Naive B cell (primary cell): ENCODE measurements around the gene UQCRQ. TPM values are rescaled to one million over a fixed set of nuclear protein-coding genes. Genes with fewer than 3 reads are reported as not detected.

Source experiments
- ATAC-seq, 2 donors: fragments of 150-1000 bp; cut with Tn5 transposase; 2 replicates each; pipeline ENCODE4 v1.10.0; 2021; ENCODE audit warnings: low read depth in 2 of 2, mild to moderate bottlenecking in 2 of 2, moderate library complexity in 2 of 2
- DNase-seq: peaks from one replicate; pipeline ENCODE4 v3.0.0; 2022
- H3K27ac Mint-ChIP-seq, 6 donors: one replicate each; pipeline ENCODE4 v1.8.0; 2020 to 2022; ENCODE audit warnings: mild to moderate bottlenecking in 6 of 6, mixed read lengths in 6 of 6, moderate library complexity in 5 of 6, inconsistent platforms in 2 of 6
- H3K27me3 Mint-ChIP-seq, 3 donors: one replicate each; pipeline ENCODE4 v1.8.0; 2021 to 2022; ENCODE audit warnings: mixed read lengths in 3 of 3, mild to moderate bottlenecking in 1 of 3
- H3K36me3 Mint-ChIP-seq, 2 donors: one replicate each; pipeline ENCODE4 v1.8.0; 2020 to 2022; ENCODE audit warnings: mixed read lengths in 2 of 2, inconsistent platforms in 1 of 2, mild to moderate bottlenecking in 1 of 2
- H3K4me1 Mint-ChIP-seq, 3 donors: one replicate each; pipeline ENCODE4 v1.8.0; 2020 to 2022; ENCODE audit warnings: mixed read lengths in 3 of 3, inconsistent platforms in 1 of 3, mild to moderate bottlenecking in 1 of 3, moderate library complexity in 1 of 3
- H3K4me3 Mint-ChIP-seq, 8 donors: one replicate each; pipeline ENCODE4 v1.8.0; 2020 to 2022; ENCODE audit warnings: mild to moderate bottlenecking in 8 of 8, mixed read lengths in 8 of 8, moderate library complexity in 8 of 8, inconsistent platforms in 2 of 8
- H3K9me3 Mint-ChIP-seq, 7 donors: one replicate each; pipeline ENCODE4 v1.8.0; 2020 to 2022; ENCODE audit warnings: mixed read lengths in 7 of 7, mild to moderate bottlenecking in 5 of 7, inconsistent platforms in 2 of 7, moderate library complexity in 1 of 7
- polyA plus RNA-seq, 6 donors: library from polyadenylated mRNA; unstranded; fragments of 300-500 nt; fragmentation: Illumina TruSeq; gene quantifications; one replicate each; pipeline ENCODE4 v1.2.3, GENCODE V29; 2021; ENCODE audit warnings: low read depth in 6 of 6

The UQCRQ gene
- polyA plus RNA-seq, 6 donors from 2014 or later = 413 to 500 (median 433) TPM

DNA sequence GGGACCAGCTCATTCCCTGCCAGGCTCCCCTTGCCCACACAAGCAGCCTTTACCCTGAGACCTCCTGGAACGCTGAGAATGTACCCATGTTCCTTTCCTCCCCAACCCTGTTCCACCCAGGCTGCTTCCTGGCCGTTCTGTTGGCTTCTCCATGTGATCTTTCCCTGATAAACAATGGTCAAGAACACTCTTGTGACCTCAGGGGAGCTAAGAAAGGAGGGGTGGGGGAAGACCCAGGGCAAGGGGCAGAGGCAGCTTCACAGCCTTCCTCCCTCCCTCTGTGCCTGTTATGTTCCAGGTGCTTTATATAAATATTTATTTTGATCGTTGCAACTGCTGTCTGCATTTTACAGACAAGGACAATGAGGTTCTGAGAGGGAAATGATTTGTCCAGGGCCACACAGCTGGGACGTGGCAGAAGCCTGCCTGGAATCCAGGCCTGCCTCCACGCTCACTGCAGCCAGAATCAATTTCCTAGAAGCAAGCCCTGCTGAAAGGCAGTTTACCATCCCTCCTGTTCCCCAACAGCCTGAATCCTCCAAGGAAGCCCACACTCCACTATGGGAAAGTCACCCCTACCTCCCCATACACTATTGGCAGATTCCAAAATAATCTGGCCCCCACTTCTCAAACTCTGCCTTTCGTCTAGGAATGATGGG is 39.9 kb upstream of the UQCRQ start:
- H3K4me3 Mint-ChIP-seq = peak overlapping the region; percentile 17 to 68 (median 52)
- DNase-seq = no peak
- no peak for ATAC-seq
- no peaks in the 10 kb centered on the region for H3K9me3 Mint-ChIP-seq
- H3K36me3 Mint-ChIP-seq = no peaks in the 10 kb centered on the region
- H3K27me3 Mint-ChIP-seq = peaks cover 42 to 83% (median 54%) of the 10 kb centered on the region in 3 donors
- H3K27ac Mint-ChIP-seq = no peak overlapping the region
- peaks cover 9 to 34% (median 14%) of the 10 kb centered on the region in 3 donors for H3K4me1 Mint-ChIP-seq

DNA sequence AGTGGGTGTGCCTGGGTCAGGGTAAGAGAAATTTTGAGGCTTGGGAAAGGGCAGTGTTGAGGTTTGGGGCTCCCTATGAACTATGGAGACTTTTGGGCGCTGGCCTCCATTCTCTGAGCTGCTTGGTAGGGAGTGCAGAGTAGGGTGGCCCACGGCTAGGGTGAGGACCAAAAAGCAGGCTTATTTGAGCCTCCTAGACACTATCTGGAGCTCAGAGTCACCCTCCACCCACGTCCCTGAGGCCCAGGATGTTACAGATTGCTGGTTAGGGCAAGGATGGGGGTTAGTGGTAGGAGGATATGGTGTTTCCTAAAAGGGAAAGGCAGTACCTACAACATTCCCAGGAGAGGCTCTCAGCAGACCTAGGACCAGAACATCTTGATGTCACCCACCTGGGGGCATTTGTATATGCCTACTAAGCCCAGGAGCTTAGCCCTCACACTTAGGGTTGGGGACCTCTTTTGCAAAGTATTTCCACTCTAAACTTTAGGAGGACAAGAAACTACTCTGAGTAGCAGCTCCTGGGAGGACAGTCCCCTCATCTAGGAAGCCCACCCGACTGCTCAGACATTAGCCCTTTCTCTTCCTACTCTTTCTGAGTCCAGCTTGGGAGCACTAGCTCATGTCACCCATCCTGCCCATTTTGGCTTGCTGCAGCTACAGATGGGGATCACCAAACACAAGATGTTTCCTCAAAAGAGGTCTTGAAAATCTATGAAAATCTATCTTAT is 38.3 kb upstream of the UQCRQ start:
- Mint-ChIP-seq H3K36me3 (no peaks in the 10 kb centered on the region), H3K27ac (peak overlapping the region in 1 of 6 donors; percentile 37), H3K9me3 (no peaks in the 10 kb centered on the region), H3K4me1 (peaks cover 9 to 34% (median 14%) of the 10 kb centered on the region in 3 donors), H3K27me3 (peaks cover 36 to 75% (median 49%) of the 10 kb centered on the region in 3 donors), H3K4me3 (peak overlapping the region in 5 of 8 donors; percentile 0 to 92 (median 70))
- DNase-seq = no peak
- ATAC-seq = no peak

DNA sequence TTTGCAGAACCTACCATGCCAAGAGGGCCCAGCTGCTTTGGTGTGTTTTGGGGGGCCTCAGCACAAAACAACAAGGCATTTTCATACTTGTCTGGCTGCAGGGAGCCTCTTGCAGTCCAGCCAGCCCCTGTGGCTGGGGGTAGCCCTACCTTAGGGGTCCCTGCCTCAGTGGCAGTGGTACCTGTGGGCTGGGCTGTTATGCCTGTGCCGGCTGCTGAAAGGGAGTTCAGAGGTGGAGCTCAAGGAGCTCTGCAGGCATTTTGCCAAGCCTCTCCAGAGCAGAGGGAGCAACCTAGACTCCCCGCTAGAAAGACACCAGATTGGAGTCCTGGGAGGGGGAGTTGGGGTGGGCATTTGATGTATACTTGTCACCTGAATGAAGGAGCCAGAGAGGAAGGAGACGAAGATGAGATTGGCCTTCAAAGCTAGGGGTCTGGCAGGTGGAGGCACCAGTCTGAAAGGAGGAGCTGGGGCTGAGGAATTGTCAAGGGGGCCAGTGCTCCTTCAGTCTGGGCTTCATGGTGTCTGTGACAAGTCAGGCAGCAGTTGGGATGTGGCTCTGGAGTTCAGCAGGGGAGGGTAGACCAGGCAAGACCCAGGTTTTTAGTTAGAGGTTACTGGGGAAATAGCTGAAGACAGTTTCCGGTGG is 37.5 kb upstream of the UQCRQ start:
- DNase-seq (no peak), ATAC-seq (no peak)
- peaks cover 32 to 67% (median 42%) of the 10 kb centered on the region in 3 donors for H3K27me3 Mint-ChIP-seq
- H3K27ac Mint-ChIP-seq = no peak overlapping the region
- H3K4me3 Mint-ChIP-seq = peak overlapping the region; percentile 70 to 93 (median 90)
- peaks cover 9 to 25% (median 14%) of the 10 kb centered on the region in 3 donors for H3K4me1 Mint-ChIP-seq
- H3K36me3 Mint-ChIP-seq = no peaks in the 10 kb centered on the region
- H3K9me3 Mint-ChIP-seq = no peaks in the 10 kb centered on the region

DNA sequence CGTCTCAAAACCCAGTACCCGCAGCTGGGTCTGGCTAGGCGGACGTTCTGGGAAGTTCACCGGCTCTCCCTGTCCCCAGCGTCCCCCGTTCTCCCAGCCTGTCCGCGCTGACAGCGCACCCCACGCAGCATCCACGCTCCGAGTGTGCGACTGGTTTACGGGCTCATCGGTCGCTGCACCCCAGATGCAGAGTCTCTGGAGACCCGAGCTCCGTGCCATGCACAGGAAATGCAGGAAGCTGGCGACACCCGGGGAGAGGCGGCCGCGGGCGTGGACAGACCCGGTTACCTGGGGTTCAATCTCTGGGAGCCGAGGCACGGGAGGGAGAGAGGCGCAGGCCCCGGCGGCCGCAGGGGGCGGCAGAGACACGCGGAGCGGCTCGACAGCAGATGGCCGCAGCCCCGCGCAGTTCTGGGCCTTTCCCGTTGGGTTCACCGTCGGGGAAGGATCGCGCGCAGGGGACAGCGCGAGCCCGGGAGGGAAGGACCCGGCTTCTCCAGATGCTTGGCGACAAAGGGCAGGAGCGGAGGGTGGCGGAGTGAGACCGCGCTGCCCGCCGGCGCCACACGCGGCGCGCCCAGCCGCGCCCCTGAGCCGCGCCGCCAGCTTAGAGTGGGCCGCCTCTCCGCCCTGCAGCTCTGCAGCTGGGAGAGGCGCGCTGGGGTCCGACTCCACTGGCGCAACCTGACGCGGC is 36.6 kb upstream of the UQCRQ start:
- no peaks in the 10 kb centered on the region for H3K36me3 Mint-ChIP-seq
- ATAC-seq (peak; percentile 91 to 92), DNase-seq (peak; percentile 70)
- peaks cover 9 to 24% (median 14%) of the 10 kb centered on the region in 3 donors for H3K4me1 Mint-ChIP-seq
- peaks cover 31 to 61% (median 39%) of the 10 kb centered on the region in 3 donors for H3K27me3 Mint-ChIP-seq
- peak overlapping the region in 3 of 6 donors; percentile 34 to 89 (median 68) for H3K27ac Mint-ChIP-seq
- no peaks in the 10 kb centered on the region for H3K9me3 Mint-ChIP-seq
- peak overlapping the region; percentile 85 to 93 (median 91) for H3K4me3 Mint-ChIP-seq

DNA sequence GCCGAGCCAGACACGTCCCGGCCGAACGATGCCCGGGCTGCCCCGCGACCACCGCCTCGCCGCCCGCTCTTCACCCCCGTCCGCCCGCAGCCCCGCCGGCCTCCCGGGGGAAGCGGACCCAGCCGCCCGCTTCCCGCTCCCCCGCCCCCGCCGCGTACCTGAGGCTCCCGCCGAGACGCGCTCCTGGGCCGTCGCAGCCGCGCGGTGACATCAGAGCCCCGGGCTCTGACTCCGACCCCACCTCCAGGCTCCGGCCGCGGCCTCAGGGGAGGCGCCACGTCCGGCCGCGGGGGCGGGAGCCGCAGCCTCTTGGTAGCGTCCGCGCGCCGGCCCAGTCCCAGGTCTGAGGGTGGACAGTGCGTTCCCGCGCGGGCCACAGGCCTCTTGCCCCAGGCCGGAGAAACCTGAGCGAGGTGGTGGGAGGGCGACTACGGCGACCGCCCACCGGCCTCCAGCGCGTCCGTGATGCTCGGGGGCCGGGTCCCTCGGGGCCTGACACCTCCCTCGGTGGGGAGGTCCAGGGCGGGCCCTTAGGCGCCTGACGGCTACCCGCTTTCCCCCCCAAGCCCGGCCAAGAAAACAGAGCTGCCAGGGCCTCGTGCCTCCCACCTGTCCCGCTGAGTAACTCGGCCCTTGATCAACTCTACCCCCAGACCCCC is 35.9 kb upstream of the UQCRQ start, which contains the start of gene SHROOM1:
SHROOM1 (minus strand) TSS at position 212 of the 659 bp plus-strand sequence. CDS start 4,507 bp downstream, outside the sequence.
- DNase-seq = peak; percentile 27
- Mint-ChIP-seq H3K27me3 (peaks cover 31 to 58% (median 39%) of the 10 kb centered on the region in 3 donors), H3K36me3 (no peaks in the 10 kb centered on the region), H3K9me3 (no peaks in the 10 kb centered on the region), H3K27ac (peak within 1 kb of the TSS in 4 of 6 donors; percentile 39 to 89 (median 76)), H3K4me3 (peak within 1 kb of the TSS; percentile 85 to 93 (median 91)), H3K4me1 (peaks cover 9 to 21% (median 12%) of the 10 kb centered on the region in 3 donors)
- peak; percentile 28 to 29 for ATAC-seq

DNA sequence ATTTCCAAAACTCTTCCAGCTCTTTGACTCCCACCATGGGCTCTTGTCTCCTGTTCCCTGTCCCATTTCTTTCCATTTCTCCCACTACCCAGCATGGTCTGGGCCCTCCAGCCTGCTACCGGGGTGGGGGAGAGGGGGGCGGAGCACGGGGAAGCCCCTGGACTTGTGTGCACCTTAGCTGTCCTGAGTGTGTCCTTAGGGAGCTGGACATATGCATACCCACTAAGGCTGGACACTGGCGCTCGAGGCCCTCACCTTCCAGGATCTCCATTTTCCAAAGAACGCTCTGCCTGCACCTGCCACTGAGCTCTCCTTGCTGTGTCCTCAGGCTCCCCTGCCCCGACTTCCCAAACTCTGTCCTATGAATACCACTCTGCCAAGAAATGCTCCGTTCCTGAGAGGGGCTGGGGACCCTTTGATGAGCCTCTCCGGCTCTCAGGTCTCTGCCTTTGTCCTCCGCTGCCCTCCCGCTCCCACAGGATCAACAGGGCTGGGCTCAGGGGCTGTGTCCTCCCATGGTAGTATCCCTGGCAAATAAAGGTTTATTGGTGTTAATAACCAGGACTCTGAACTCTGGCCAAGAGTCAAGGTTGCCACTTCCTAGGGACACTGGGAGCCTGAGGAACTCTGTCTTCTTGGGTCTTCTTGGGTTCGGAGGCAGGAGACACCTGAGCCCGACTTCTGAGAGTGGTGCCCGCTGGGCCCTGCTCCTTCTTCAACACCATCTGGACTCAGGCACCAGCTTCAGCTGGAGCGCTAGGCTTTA is 35.2 kb upstream of the UQCRQ start:
- ATAC-seq (no peak), DNase-seq (no peak)
- H3K27ac Mint-ChIP-seq = peak overlapping the region in 3 of 6 donors; percentile 39 to 85 (median 84)
- peaks cover 27 to 52% (median 36%) of the 10 kb centered on the region in 3 donors for H3K27me3 Mint-ChIP-seq
- peaks cover 9 to 21% (median 12%) of the 10 kb centered on the region in 3 donors for H3K4me1 Mint-ChIP-seq
- no peaks in the 10 kb centered on the region for H3K9me3 Mint-ChIP-seq
- no peaks in the 10 kb centered on the region for H3K36me3 Mint-ChIP-seq
- H3K4me3 Mint-ChIP-seq = peak overlapping the region; percentile 80 to 91 (median 83)

DNA sequence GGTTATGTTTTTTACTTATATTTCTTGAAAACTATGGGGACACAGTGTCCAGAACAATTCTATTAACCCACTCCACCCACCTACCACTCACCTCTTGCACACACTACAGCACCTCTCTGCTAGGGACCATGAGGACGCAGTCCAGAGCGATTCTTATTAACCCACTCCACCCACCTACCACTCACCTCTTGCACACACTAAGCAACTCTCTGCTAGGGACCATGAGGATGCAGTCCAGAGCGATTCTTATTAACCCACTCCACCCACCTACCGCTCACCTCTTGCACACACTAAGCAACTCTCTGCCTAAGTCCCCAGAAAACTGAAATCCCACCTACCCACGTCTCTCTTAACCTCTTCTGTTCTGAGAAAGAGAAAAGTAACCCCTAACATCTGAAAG is 33.8 kb upstream of the UQCRQ start:
- Mint-ChIP-seq H3K36me3 (no peaks in the 10 kb centered on the region), H3K9me3 (no peaks in the 10 kb centered on the region), H3K4me3 (peak overlapping the region in 5 of 8 donors; percentile 21 to 79 (median 53)), H3K4me1 (peaks cover 9 to 21% (median 12%) of the 10 kb centered on the region in 3 donors), H3K27ac (no peak overlapping the region), H3K27me3 (peaks cover 15 to 39% (median 22%) of the 10 kb centered on the region in 3 donors)
- DNase-seq (no peak), ATAC-seq (no peak)

DNA sequence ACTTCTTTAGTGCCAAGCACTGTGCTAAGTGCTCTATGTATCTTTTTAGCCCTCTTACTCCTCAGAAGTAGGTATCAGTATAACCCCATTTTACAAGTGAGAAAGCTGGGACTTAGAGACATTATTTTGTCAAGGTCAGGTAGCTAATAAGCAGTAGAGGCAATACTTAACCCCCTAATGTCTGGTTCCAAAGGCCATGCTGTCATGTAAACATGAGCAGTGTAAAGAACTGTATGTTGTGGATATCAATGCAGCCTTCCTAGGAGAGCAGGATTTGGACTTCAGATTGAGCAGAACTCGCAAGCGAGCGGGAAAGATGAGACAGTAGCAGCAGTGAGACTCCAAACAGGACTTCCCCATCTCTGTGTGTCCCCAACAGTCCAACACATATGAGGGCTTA is 32.4 kb upstream of the UQCRQ start:
- ATAC-seq = no peak
- no peak for DNase-seq
- H3K9me3 Mint-ChIP-seq = no peaks in the 10 kb centered on the region

DNA sequence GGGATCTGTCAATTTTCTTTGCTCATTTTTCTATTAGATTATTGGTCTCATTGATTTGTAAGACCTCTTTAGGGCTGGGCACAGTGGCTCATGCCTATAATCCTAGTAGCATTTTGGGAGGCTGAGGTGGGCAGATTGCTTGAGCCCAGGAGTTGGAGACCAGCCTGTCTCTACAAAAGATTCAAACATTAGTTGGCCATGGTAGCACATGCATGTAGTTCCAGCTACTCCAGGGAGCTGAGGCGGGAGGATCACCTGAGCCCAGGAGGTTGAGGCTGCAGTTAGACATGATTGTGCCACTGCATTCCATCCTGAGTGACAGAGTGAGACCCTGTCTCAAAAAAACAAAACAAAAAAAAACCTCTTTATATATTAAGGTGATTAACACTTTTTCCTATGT is 29.6 kb upstream of the UQCRQ start:
- DNase-seq (no peak), ATAC-seq (no peak)
- no peaks in the 10 kb centered on the region for H3K4me1 Mint-ChIP-seq
- no peak overlapping the region for H3K4me3 Mint-ChIP-seq
- H3K9me3 Mint-ChIP-seq = no peaks in the 10 kb centered on the region
- peaks cover 0 to 4% (median 0%) of the 10 kb centered on the region in 3 donors for H3K27me3 Mint-ChIP-seq
- peak overlapping the region in 1 of 6 donors; percentile 3 for H3K27ac Mint-ChIP-seq
- no peaks in the 10 kb centered on the region for H3K36me3 Mint-ChIP-seq

More for the DNA sequence above, 32.4 kb upstream of the UQCRQ start:
- Mint-ChIP-seq H3K4me1 (peaks cover 9 to 19% (median 11%) of the 10 kb centered on the region in 3 donors), H3K27ac (no peak overlapping the region), H3K36me3 (no peaks in the 10 kb centered on the region), H3K4me3 (no peak overlapping the region), H3K27me3 (peaks cover 3 to 25% (median 14%) of the 10 kb centered on the region in 3 donors)

DNA sequence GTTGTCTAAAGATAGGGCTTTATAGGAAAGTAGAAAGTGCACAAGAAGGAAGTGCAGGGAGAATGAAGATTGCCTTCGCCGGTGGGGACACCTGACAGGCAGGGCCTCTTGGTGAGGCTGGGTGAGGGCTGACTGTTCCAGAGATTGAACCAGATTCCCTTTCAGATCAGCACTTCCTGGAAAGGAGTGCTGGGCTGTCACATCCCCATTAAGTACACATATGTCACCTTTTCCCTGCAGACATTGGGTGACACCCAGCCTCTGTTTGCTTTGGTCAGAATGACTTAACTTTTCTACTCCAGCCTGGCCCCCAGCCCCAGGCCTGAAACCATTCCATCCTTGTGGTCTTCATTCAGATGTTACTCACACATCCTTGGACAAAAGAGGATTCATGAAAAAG is 28.6 kb upstream of the UQCRQ start:
- H3K4me1 Mint-ChIP-seq = no peaks in the 10 kb centered on the region
- H3K27me3 Mint-ChIP-seq = peaks cover 0 to 4% (median 0%) of the 10 kb centered on the region in 3 donors
- ATAC-seq (no peak), DNase-seq (no peak)
- no peaks in the 10 kb centered on the region for H3K9me3 Mint-ChIP-seq
- no peaks in the 10 kb centered on the region for H3K36me3 Mint-ChIP-seq
- no peak overlapping the region for H3K4me3 Mint-ChIP-seq
- H3K27ac Mint-ChIP-seq = peak overlapping the region in 1 of 6 donors; percentile 7

DNA sequence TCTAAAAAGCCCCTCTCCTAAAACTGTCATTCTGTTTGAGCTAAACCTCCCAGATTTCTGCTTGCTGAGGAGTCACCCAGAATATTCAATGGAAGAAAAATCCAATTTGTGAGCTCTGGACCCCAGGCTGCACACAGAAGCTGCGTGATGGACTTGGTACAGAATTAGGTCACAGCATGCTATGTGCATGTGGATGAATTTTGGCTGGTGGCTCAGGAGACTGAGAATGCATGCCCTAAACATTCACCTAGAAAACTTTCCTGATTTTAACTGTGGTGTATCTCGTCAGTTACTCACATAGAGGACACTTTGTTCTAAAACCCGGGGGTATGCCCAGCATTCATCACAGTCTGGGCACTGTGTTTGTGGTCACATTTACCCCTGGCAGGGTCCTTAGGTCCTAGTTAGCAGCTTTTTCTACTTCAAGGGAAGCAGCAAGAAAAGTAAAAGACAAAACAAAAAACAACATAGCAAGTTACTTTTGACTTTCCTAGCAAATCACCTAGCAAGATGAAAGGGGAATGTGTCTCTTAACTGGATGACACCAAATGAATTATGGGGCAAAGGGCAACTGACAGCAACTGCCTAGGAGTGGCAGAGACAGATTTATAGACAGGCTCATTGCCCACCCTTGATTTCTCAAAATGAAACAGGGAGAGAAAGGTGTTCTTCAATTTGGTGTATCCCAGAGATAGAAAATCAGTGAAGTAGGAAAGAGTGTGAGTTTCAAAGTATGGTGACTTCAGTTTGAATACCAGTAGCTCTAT is 27.7 kb upstream of the UQCRQ start:
- Mint-ChIP-seq H3K36me3 (no peaks in the 10 kb centered on the region), H3K27me3 (peaks cover 0 to 4% (median 0%) of the 10 kb centered on the region in 3 donors), H3K9me3 (no peaks in the 10 kb centered on the region), H3K27ac (no peak overlapping the region), H3K4me1 (no peaks in the 10 kb centered on the region), H3K4me3 (no peak overlapping the region)
- DNase-seq = no peak
- no peak for ATAC-seq
